Measurements from ENCODE around the gene RUFY3. TPM values are rescaled to one million over a fixed set of nuclear protein-coding genes. Genes with fewer than 3 reads are reported as not detected.
"Not testable (repeated sequence)": the region's sequence is repeated elsewhere in the genome, so short reads cannot be mapped to it uniquely, and the experiment has no call there.

The RUFY3 gene
- total RNA-seq, 1 donor from 2014 or later = 54.8 TPM

- not testable (repeated sequence) for DNase-seq (ENCODE audit: low spot score)
Measured at GRCh38 chr4:70735915-70736314, 14.2 kb downstream of the RUFY3 start.

- no peak for DNase-seq (ENCODE audit: low spot score)
Measured at GRCh38 chr4:70737006-70737405, 15.2 kb downstream of the RUFY3 start.

- DNase-seq (ENCODE audit: low spot score) = no peak
Measured at GRCh38 chr4:70737409-70737808, 15.6 kb downstream of the RUFY3 start.

GRCh38 chr4:70739496-70740337 is 18.0 kb downstream of the RUFY3 start:
- DNase-seq (ENCODE audit: low spot score) = no peak

- DNase-seq (ENCODE audit: low spot score) = no peak
Measured at GRCh38 chr4:70741867-70742658, 20.3 kb downstream of the RUFY3 start.

GRCh38 chr4:70743731-70744130 is 22.0 kb downstream of the RUFY3 start:
- DNase-seq (ENCODE audit: low spot score) = no peak

- no peak for DNase-seq (ENCODE audit: low spot score)
Measured at GRCh38 chr4:70746179-70746839, 24.5 kb downstream of the RUFY3 start.

- no peak for DNase-seq (ENCODE audit: low spot score)
Measured at GRCh38 chr4:70747874-70748273, 26.1 kb downstream of the RUFY3 start.

- DNase-seq (ENCODE audit: low spot score) = no peak
Measured at GRCh38 chr4:70749313-70749712, 27.5 kb downstream of the RUFY3 start.

- DNase-seq (ENCODE audit: low spot score) = no peak
Measured at GRCh38 chr4:70752236-70752635, 30.5 kb downstream of the RUFY3 start.

- no peak for DNase-seq (ENCODE audit: low spot score)
Measured at GRCh38 chr4:70753630-70754029, 31.9 kb downstream of the RUFY3 start.

- DNase-seq (ENCODE audit: low spot score) = no peak
Measured at GRCh38 chr4:70754470-70754869, 32.7 kb downstream of the RUFY3 start.

GRCh38 chr4:70754990-70755688 is 33.4 kb downstream of the RUFY3 start:
- DNase-seq (ENCODE audit: low spot score) = no peak

- DNase-seq (ENCODE audit: low spot score) = no peak
Measured at GRCh38 chr4:70759126-70759525, 37.4 kb downstream of the RUFY3 start.

GRCh38 chr4:70759627-70760026 is 37.9 kb downstream of the RUFY3 start:
- no peak for DNase-seq (ENCODE audit: low spot score)

GRCh38 chr4:70760662-70761061 is 38.9 kb downstream of the RUFY3 start:
- DNase-seq (ENCODE audit: low spot score) = no peak

- DNase-seq (ENCODE audit: low spot score) = no peak
Measured at GRCh38 chr4:70761276-70761816, 39.6 kb downstream of the RUFY3 start.

- no peak for DNase-seq (ENCODE audit: low spot score)
Measured at GRCh38 chr4:70765368-70765767, 43.6 kb downstream of the RUFY3 start.

- DNase-seq (ENCODE audit: low spot score) = no peak
Measured at GRCh38 chr4:70768301-70768948, 46.7 kb downstream of the RUFY3 start.

GRCh38 chr4:70769396-70769795 is 47.6 kb downstream of the RUFY3 start:
- DNase-seq (ENCODE audit: low spot score) = not testable (repeated sequence)

Measured in mesenteric fat pad (tissue), 1 donor.